SKM-1 treated with dmso at 0.1 percent for 144 hours (cell line): Measurements from ENCODE around the gene FGA.
A peak's percentile ranks its signal among the peaks of the same experiment; 100 is the strongest.

Source experiments
- DNase-seq: peaks from one replicate; lab custom pipeline; 2025; ENCODE audit not compliant: unreplicated experiment; lab: John Stamatoyannopoulos, UW

Gene FGA

GRCh38 chr4:154590329-154591006 is at the start of gene FGA:
Gene FGA, minus strand, starts transcription at chr4:154590742. Its CDS starts 55 bp downstream, at chr4:154590687.
- no peak for DNase-seq

- no peak for DNase-seq
Observed at GRCh38 chr4:154634058-154634457, 43.5 kb upstream of the FGA start.

DNA sequence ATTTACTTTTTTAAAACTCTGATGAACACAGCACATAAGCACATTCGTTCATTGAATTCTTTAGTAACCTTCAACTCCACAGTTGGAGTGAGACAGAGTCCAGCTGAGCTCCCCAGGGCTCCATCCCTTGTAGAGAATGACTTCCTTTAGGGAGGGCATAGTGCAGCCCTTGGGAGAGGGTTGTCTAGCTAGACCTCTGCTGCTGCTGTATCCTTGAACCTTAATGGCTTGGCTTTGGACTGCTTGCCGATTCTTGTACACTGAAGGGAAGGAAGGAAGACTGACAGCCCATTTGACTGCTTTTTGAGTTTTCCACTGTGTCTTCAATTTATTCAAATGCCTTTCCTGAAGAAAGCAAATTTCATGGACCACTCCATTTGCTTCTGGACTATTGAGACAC is 41.3 kb upstream of the FGA start:
- DNase-seq = no peak

DNA sequence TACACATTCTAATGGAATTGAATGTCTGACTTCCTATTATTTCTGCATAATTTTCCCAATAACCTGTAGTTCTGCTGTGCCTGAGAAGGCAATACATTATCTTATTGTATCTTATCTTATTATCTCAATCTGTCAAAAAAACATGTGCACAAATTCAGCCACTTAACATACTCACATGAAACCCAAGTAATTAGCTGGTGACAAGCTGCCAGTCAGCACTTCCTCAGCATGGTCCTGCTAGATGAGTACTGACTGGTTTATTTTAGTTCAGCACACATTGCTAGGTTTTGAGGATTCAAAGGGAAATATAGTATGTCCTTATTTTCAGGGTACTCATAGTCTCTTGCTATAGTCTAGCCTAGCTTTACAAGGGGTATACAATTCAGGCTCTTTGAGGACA is 39.8 kb upstream of the FGA start:
- DNase-seq = no peak

- DNase-seq = peak; percentile 36
Observed at GRCh38 chr4:154626793-154627484, 36.4 kb upstream of the FGA start.

GRCh38 chr4:154625971-154626370 is 35.4 kb upstream of the FGA start:
- no peak for DNase-seq

- no peak for DNase-seq
Observed at GRCh38 chr4:154623995-154624394, 33.5 kb upstream of the FGA start.

DNA sequence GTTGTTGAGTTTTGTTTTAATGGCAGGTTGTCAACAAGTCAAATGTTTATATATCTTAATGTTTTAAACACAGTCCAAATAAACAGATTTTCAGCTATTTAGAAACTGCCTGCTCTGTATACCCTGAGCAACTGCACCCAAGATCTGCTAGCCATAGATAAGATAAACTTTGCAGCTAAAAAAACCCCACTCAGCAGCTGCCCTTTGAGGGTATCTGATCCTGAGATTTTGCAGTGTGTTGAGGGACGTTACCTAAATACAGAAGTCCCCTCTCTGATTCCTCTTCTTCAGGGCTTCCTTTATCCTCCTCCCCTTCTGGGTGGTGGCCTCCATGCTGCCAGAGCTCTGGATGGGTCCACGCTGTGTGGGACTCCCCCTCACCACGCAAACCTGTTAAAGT is 32.9 kb upstream of the FGA start:
- DNase-seq = no peak

GRCh38 chr4:154622598-154622997 is 32.1 kb upstream of the FGA start:
- peak; percentile 15 for DNase-seq

- DNase-seq = no peak
Observed at GRCh38 chr4:154620111-154620510, 29.6 kb upstream of the FGA start.

DNA sequence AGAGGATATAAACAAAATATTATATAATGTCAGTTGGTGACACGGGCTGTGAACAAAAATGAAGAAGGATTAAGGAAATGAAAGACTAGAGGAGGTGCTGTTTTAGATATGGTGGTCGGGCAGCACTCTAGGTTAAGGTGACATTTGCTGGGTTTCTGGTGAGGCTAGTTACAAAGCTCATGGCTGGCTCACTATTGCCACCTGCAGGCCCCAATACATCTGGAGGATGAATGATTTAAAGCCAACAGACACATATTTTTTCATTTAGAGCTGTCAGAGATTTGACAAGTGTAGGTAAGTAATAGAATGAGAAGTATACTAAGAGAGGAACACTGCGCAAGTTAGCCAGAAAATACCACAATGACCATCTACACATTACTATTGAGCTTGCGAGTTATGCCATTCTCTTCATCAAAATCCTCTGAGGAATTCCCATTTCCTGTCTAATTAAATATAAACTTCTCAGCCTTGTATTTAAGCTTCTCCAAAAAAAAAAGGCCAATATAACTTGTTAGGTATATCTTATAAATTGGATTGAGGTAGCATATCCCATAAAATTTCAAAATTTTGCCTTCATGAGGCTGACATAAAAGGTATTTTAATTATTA is 28.3 kb upstream of the FGA start:
- DNase-seq = peak; percentile 61

DNA sequence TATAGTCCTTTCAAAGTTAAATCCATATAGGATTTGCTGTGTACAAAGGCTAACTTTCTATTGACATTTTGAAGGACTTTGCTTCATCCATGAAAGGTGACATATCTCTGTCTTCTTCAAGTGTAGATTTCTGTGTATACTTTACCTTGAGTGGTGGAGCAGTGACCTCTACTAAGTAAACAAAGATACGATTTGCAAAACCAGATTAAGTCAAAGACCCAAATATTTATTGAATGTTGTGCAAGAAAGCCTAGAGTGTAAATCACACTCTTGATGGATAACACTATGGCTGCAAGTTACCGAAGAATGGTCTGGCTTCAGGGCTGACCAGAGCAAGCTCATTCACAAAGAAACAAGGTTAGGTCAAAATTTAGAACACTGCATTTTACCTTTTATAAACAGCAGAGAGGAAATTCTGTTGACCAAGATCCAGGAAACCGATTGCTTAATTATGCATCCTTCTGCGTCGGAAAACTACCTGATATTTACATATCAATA is 27.3 kb upstream of the FGA start:
- DNase-seq = no peak

GRCh38 chr4:154616731-154617130 is 26.2 kb upstream of the FGA start:
- DNase-seq = no peak

DNA sequence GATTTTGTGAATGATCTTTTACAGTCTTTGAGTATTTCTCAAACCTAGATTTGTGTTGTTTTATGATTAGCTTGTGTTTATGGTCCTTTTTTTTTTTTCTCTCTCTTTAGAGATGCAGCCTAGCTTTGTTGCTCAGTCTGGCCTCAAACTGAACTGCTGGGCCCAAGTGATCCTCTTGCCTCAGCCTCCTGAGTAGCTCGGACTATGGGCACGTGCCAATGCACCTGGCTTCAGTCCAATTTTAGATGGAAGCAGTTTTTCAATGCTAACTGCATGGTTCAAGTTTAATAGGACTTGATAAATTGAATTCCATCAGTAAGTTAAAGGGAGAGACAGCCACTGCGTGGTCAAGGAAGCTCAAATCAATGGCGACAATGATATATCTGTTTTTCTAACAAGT is 25.7 kb upstream of the FGA start:
- no peak for DNase-seq

GRCh38 chr4:154615211-154615610 is 24.7 kb upstream of the FGA start:
- no peak for DNase-seq

DNA sequence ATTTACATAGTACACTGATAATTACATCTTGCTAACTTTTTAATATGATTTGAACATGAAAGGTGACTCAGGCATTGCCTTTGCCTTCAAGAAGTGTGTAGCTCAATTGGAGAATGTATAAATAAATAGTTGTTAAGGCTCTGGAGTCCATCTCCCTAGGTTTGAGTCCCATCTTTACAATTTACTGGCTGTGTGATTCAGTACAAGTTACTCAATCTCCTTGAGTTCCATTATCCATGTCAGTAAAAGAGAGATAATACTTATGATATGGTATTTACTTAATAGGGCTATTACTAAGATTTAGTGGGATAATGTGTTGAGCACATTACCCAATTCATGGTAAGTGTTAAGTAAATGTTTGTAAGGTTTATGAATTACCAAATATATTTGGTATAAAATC is 23.8 kb upstream of the FGA start:
- no peak for DNase-seq

DNA sequence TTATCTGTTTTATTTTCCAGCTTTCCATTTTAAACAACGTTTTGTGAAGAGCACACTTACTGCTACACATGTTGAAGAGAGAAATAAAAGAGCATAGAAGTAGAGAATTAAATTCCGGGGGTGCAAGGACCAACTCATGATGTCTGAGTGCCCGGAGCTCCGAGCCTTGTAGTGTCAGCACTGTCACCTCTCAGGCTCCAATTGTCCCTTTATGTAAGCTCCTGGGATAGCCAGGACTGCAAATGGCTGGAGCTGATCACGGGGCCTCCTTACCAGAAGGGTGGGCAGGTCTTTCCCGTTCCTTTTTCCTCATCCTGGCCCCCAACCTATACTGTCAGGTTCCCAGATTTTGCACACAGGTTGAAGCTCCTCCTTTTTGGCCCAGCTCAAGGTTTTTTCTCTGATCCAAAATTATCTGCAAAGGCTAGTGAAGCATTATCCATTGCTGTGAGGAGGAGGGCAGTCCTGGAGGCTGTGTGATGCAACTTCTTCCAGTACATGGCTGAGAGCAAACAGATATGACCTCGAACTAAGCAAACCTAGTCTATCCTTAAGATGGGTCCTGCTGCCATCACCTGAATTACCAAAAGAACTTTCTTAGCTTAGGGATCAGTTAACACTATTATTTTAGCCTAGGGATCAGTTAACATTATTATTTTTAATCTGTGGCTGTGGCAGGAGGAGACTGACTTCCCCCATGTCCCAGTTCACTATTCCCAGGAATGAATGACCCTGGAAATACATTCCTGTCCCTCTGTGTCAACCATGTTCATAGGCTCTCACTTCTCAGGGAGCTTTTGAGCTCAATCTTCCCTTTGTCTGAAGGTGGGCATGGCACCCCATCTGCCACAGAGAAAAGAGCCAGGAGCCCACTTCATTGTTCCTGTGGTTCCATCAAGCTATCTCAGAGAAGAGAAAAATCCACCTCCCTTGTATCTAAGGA is 22.2 kb upstream of the FGA start, which contains the start of gene FGG:
Gene FGG, minus strand, starts transcription at position 185 of the 943 bp plus-strand sequence. Its CDS starts 47 bp downstream, at position 138.
- no peak for DNase-seq

- DNase-seq = no peak
Observed at GRCh38 chr4:154611833-154612232, 21.3 kb upstream of the FGA start.

- no peak for DNase-seq
Observed at GRCh38 chr4:154610582-154610981, 20.0 kb upstream of the FGA start.

GRCh38 chr4:154609532-154609931 is 19.0 kb upstream of the FGA start:
- no peak for DNase-seq
